Measurements from ENCODE around the gene ADRM1.

Gene ADRM1

GRCh38 chr20:62281161-62281933 is 21.4 kb upstream of the ADRM1 start:
- no peak for DNase-seq (ENCODE audit: low spot score)

GRCh38 chr20:62282103-62282502 is 20.7 kb upstream of the ADRM1 start:
- no peak for DNase-seq (ENCODE audit: low spot score)

GRCh38 chr20:62282877-62283503 is 19.8 kb upstream of the ADRM1 start:
- DNase-seq (ENCODE audit: low spot score), result no peak

- no peak for DNase-seq (ENCODE audit: low spot score)
Measured at GRCh38 chr20:62284448-62284847, 18.3 kb upstream of the ADRM1 start.

GRCh38 chr20:62285151-62285550 is 17.6 kb upstream of the ADRM1 start:
- no peak for DNase-seq (ENCODE audit: low spot score)

- DNase-seq (ENCODE audit: low spot score), result no peak
Measured at GRCh38 chr20:62285722-62286121, 17.1 kb upstream of the ADRM1 start.

DNA sequence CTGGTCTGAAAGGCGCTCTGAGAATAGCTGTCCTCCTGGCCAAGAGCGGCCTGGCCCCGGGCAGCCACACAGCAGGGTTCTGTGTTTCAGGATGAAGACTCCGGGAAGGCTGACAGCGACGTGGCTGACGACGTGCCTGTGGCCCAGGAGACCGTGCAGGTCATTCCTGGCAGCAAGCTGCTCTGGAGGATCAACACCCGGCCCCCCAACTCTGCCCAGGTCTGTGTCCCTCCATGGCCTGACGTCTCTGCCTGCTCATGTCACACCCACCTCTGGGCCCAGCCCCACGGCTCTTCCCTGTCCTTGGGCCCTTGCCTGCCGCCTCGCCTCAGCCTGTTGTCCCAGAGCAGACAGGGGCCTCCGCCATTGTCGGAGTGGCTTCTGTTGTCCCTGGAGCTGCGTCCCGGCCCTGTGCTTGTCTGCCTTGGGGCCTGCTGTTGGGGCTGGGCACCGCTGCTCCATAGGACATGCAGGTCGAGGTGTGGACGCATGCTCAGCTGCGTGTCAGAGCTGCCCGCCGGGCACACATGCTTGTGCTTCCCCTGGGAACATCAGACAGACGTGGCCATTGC is 16.2 kb upstream of the ADRM1 start:
- no peak for DNase-seq (ENCODE audit: low spot score)

- DNase-seq (ENCODE audit: low spot score), result no peak
Measured at GRCh38 chr20:62287129-62287528, 15.7 kb upstream of the ADRM1 start.

GRCh38 chr20:62287759-62288534 is 14.8 kb upstream of the ADRM1 start:
- DNase-seq (ENCODE audit: low spot score), result no peak

- no peak for DNase-seq (ENCODE audit: low spot score)
Measured at GRCh38 chr20:62288535-62289105, 14.2 kb upstream of the ADRM1 start.

DNA sequence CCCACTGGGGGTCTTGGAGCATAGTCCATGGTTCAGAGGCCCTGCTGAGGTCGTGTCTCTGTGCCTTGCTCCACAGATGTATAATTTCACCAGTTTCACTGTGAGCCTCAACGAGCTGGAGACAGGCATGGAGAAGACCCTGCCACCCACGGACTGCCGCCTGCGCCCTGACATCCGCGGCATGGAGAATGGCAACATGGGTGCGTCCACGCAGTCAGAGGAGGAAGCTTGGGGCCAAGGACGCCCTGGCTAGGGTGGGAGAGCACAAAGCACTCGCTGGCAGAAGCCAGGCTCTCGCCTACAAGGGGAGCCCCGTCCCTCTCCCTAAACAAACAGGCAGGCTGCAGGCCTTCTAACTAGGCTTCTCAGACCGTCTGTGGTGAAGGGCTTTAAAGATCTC is 13.7 kb upstream of the ADRM1 start:
- no peak for DNase-seq (ENCODE audit: low spot score)

DNA sequence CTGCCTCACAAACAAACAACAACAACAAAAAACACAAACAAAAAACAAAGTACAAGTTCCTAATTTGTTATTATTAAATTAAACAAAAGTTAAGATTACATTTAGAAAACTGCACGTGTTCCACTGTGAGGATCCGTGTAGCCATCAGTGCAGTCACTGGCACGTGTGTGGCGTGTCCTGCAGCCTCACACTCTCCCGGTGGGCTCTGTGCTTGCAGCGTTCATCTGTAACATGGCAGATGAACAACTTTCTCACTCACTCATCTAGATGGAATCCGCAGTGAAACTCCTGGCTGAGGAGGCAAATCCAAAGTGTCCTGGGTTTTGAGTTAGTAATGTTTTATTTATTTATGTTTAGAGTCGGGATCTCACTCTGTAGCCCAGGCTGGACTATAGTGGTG is 12.9 kb upstream of the ADRM1 start:
- DNase-seq (ENCODE audit: low spot score), result no peak

DNA sequence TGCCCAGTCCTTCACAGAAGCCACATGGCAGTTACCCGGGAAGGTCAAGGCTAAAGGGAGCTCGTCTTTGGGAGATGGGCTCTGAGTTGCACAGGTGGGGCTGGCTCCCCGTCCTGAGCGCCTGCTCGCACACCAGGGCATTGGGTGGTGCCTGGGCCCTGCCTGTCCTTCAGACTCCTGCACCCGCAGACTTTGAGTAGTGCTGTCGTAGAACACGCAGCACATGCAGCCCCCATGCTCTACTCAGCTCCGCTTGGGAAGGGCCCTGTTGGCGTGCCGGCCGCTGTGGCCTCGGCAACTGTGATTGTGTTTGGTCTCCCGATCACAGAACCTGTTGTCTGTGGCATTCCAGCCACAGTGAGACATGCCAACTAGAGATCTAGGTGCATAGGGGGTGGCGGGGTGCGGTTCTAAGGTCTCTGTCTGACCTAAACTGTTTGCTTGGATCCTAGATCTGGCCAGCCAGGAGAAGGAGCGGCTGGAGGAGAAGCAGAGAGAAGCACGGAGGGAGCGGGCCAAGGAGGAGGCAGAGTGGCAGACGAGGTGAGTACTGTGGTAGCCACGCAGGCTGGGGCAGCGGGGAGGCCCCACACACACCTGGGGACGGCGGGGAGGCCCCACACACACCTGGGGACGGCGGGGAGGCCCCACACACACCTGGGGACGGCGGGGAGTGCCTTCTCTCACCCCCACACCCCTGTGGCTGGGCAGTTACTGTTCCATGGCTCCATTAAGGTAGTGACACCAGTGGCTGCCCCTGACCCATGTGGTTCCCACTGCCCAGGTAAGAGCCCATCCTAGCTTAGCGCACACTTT is 11.3 kb upstream of the ADRM1 start:
- DNase-seq (ENCODE audit: low spot score), result no peak

GRCh38 chr20:62292108-62292507 is 10.7 kb upstream of the ADRM1 start:
- DNase-seq (ENCODE audit: low spot score), result no peak

DNA sequence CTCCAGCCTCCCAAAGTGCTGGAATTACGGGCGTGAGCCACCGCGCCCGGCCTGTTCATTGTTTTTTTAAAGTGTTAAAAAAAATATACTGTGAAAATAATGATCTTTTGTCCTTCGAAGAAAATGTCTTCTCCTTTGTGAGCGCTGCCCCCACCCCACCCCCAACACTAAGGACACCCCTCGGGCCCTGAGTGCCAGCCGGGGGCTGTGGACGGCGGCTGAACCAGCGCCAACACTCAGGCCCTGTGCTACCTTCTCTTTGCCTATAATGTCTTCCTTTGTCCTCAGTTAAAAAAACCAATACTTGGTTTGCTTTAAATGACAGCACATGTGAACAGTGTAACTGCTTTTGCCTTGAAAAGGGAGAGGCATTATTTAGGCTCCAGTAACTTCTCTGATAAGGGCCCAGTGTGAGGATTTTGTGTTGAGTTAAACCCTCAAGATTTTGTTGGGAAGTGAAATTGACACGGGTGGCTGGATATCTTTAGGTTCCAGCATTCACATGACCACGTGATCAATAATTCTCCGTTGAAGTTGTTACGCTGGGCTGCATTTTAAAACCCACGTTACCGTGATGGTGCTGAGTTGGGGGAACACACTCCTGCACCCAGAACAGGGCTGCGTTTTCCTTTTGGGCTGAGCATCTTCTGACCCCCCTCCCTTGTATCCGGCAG is 9.5 kb upstream of the ADRM1 start:
- no peak for DNase-seq (ENCODE audit: low spot score)

DNA sequence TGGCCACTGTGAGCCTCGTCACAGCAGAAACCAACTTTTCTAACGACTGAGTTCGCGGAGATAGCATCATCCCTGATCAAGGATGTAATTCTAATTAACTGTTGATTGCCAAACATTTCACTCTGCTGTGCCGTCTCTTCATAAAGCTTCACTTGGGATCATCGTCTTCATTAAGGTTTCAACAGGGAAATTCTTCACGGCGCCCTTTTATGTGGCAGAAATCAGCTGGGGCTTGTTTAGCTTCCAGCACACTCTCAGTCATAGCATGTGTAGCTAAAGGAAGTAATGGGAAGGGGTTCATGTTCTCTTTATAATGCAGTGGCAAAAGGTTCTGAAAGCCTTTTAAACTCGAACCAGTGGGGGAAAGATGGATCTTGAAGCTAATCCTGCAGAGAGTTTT is 8.9 kb upstream of the ADRM1 start:
- no peak for DNase-seq (ENCODE audit: low spot score)

- no peak for DNase-seq (ENCODE audit: low spot score)
Measured at GRCh38 chr20:62294516-62294915, 8.3 kb upstream of the ADRM1 start.

DNA sequence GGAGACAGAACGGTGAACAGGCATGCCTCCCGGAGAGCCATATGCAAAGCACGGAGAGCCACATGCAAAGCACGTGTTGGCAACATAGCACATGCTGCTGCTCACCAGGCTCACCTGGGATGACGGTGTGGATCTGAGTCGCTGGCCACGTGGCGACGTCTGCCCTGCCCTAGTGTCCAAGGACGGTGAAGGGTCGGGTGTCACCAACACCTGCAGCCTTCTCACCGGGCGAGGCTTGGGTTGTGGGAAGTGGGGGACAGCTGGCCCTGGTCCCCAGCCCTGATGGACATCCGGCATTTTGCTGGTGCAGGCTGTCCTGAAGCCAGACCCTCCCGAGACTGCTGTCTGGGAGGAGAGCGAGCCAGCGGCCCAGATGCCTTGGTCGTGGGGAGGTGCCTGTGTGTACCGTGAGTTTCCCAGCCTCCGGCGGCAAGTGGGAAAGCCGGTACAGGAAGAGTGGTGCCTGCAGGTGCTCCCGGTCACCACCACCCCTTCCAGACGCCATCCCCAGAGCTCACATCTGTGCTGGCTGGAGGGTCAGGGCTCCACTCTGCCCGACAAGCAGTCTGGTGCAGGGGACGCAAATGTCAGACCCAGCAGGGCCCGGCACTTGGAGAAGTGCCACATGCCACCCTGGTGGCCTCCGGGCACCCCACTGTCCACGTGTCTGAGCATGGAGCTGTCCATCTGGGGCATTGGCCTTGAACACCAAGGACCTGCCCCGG is 5.9 kb upstream of the ADRM1 start:
- DNase-seq (ENCODE audit: low spot score), result no peak

DNA sequence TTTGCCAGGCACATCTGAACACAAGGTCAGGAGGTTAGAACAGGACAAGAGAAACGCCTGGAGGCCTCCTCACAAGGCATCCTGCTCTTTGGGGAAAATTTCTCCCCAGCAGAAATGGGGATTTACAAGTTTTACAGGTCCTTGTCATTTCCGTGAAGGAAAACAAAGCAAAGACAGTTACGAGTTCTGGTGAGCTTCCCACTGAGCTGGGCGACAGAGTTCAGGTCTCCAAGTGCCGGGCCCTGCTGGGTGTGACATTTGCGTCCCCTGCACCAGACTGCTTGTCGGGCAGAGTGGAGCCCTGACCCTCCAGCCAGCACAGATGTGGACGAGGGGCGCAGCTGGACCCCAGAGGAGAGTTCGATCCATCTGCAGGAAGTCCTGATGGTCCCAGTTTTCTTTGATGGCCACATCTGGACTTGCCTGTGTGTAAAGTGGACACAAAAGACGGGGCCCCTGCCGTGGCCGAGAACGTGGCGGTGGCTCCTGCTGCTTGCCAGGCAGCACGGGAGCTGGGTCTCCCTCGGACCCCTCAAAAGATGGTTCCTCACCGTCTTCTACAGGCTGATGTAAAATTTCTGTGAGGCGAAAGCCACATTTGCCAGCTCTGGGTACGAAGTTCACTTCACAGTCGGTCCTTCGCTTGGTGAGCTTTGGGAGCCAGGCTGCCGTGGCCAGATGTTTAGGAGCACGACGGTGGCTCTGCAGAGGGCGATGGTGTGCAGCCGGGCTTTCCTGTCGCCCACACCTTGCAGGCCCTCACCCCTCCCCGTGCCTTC is 5.2 kb upstream of the ADRM1 start:
- DNase-seq (ENCODE audit: low spot score), result no peak
